Peyer's patch (tissue), 4 donors: ENCODE results near the gene PCBD2.

ENCODE experiments used
- POLR2A ChIP-seq, 2 donors: fragments of 450-650 bp; IDR thresholded peaks; one replicate each; pipeline ENCODE4 v1.5.1; 2017; ENCODE audit warnings: antibody characterized with exemption in 2 of 2, mild to moderate bottlenecking in 2 of 2, moderate library complexity in 2 of 2
- TF ChIP-seq, protein P1 (sequence below), 6 experiments: fragments of 450-650 bp in 4 of 6; fragments of 200-600 bp in 2 of 6; sonication (generic) in 1 of 6; IDR thresholded peaks; one replicate each; pipeline ENCODE4 v1.5.1; 2017 to 2019; ENCODE audit warnings: antibody characterized with exemption in 6 of 6, mild to moderate bottlenecking in 3 of 6, moderate library complexity in 1 of 6

DNA sequence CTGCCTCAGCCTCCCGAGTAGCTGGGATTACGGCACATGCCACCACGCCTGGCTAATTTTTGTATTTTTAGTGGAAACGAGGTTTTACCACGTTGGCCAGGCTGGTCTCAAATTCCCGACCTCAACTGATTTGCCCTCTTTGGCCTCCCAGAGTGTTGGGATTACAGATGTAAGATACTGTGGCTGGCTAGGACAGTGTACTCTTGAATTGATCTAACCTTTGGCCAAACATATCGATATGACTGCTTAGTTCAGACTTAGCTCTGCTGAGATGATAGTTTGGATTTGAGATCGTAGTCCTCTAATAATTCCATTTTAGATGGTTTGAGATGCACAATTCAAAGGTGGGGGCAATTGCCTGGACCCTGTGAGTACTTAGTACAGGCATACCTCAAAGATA, 15.6 kb upstream of the PCBD2 start:
- TF ChIP-seq, protein P1, sequence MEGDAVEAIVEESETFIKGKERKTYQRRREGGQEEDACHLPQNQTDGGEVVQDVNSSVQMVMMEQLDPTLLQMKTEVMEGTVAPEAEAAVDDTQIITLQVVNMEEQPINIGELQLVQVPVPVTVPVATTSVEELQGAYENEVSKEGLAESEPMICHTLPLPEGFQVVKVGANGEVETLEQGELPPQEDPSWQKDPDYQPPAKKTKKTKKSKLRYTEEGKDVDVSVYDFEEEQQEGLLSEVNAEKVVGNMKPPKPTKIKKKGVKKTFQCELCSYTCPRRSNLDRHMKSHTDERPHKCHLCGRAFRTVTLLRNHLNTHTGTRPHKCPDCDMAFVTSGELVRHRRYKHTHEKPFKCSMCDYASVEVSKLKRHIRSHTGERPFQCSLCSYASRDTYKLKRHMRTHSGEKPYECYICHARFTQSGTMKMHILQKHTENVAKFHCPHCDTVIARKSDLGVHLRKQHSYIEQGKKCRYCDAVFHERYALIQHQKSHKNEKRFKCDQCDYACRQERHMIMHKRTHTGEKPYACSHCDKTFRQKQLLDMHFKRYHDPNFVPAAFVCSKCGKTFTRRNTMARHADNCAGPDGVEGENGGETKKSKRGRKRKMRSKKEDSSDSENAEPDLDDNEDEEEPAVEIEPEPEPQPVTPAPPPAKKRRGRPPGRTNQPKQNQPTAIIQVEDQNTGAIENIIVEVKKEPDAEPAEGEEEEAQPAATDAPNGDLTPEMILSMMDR (IDR thresholded peaks at IDR 0.05), result no peak
- TF ChIP-seq POLR2A (IDR thresholded peaks at IDR 0.05), result no peak
